Right hindlimb (tissue), 1 donor: ENCODE measurements around the gene EYS.
"Not testable (repeated sequence)": the region's sequence is repeated elsewhere in the genome, so short reads cannot be mapped to it uniquely, and the experiment has no call there.

ENCODE experiments used
- DNase-seq: peaks from one replicate; pipeline ENCODE4 v3.0.0-alpha.2; 2018

The EYS gene

GRCh38 chr6:63800386-63800785 lies 1906.6 kb downstream of the EYS start:
- not testable (repeated sequence) for DNase-seq

DNA sequence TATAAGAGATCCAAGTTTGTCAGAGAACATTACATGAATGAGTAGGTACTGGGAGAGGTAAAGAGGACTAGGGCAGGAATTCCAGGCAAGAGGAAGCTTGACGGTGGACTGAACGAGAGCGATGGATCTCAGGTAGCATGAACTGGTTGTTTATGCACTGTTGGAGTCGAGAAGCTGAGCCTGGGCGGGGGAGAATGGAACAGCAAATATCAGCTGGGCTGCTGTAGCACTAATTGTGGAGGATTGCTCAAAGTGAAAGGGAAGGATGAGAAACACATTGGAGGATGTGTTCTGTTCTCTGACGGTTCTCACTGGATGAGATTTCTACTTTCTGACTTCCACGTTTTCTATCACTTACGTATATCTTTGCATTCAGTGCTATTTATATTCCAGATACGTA lies 1907.2 kb downstream of the EYS start:
- no peak for DNase-seq

DNA sequence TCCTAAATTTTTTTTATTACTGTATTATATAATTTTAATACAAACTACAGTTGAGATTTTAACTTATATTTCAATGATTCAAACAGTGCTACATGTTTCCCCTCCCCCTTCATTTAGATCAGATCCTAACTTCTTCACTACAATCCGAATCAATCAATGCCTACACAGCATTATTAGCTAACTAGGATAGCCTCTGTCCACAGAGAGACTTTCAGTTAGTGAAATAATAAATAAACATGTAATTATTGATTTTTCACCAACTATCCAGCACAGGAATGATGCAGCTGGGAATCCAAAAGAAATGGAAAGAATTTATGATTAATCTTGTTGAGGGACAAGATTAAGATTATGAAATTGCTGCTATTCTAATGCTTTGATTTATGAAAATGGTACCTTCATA lies 1907.7 kb downstream of the EYS start:
- no peak for DNase-seq

GRCh38 chr6:63798378-63798777 lies 1908.6 kb downstream of the EYS start:
- no peak for DNase-seq

DNA sequence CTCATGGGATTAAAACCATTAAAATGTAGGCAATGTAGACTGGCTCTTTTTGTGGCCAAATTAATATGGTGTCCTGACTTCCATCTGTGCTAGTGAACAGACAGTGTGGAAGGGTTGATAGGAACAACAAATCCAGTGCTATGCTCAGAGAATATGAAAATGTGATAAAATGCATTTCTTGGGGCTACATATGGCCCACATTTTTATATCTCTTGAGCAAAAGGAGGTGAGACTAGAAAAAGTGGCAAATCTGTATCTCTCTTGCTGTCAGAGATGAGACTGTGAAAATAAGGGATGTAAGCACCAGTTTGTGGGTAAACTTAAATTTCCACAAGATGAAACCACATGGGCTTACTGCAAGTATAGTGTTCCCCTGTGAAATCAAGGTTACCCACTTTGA lies 1909.3 kb downstream of the EYS start:
- DNase-seq, result no peak

DNA sequence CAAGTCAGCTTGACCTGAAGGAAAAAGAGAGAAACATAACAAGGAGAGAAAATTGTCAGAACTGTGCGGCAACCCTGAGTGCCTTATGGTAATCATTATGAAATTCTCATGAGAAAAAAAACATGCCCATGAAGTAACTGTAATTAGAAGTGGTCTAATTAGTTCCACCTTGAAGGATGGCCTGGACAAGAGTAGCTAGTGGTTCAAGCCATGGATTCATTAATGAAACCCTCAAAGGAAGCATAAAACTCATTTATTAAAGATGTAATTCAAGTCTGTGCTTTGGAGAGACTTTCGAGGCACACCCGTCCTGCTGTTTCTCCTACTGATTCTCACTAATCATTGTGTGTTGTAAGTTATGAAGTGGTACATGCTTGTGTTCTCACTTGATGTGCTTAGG lies 1911.2 kb downstream of the EYS start:
- DNase-seq, result no peak

DNA sequence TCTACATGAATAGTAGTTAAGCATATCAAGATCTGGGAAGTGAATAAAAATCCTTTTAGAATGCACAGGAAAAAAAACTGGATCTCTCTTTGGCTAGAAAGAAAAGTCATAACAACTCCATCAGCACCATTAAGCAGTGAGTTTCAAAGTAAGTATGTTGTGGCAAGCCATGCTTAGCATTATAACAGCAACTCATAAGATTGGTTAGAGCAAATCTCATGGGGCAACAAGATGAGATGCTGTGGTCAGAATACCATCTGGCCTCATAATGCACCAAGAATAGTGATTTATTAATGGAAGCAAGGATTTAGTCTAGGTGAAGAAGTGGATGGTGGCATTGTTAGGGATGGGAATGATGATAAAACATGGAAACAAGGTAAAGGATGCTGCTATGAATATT lies 1912.0 kb downstream of the EYS start:
- no peak for DNase-seq

- no peak for DNase-seq
Observed at GRCh38 chr6:63793465-63794137, 1913.4 kb downstream of the EYS start.

- no peak for DNase-seq
Observed at GRCh38 chr6:63792736-63793464, 1914.1 kb downstream of the EYS start.

- DNase-seq, result no peak
Observed at GRCh38 chr6:63790334-63790733, 1916.7 kb downstream of the EYS start.

- DNase-seq, result no peak
Observed at GRCh38 chr6:63789699-63790098, 1917.3 kb downstream of the EYS start.

- DNase-seq, result no peak
Observed at GRCh38 chr6:63788569-63788968, 1918.5 kb downstream of the EYS start.

DNA sequence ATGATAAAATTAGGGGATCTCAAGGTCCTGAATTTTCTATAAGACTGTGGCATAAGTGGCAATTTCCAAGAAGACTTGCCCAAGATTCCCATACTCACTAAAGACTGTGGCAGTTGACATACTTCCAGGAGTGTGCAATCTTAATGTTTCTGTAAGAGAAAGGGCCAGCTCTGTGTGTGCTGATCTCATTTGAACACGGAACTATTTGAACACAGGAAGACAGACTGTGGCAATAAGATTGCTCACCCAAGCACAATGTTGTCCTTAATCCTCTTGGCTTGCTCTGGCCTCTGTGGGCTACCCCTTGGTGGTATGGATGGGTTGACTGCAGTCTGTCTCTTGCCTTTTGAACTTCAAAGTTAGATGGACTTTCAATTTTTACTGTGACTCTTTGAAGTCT lies 1920.0 kb downstream of the EYS start:
- DNase-seq, result no peak

DNA sequence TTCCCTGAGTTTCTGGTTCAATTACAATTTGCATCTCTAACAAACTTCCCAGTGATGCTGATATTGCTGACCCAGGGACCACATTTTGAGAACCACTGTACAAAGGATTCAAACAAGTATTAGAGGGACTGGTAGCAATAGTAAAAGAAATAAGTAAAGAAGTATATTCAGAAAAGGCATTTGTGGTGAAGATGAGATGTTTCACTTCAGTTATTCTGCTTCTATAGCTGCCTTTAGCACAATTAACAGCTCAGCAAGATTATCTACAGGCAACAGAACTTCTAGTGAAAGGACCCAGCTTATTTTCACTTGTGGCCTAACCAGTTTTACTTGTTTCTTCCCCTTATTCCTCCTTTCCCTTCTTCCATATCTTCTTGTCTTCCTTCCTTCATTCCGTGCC lies 1922.0 kb downstream of the EYS start:
- DNase-seq, result no peak

- no peak for DNase-seq
Observed at GRCh38 chr6:63783096-63783495, 1923.9 kb downstream of the EYS start.

DNA sequence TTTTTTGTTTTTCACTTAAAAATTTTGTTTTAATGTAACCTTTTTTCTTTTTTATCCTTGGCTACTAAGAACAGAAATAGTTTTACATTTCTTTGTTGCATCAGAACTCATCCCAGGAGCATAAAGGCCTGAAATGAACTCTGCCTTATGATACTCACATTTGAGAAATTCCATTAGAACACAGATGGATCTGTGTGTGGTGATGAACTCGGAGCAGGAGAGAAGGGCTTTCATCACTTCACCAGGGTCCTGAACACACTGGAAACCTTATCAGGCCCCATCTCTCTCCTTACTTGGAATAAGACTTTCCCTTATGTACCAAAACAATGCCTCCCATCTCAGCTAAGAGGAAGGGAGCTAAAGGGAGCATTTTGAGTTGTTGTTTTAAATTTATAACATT lies 1932.1 kb downstream of the EYS start:
- DNase-seq, result no peak

DNA sequence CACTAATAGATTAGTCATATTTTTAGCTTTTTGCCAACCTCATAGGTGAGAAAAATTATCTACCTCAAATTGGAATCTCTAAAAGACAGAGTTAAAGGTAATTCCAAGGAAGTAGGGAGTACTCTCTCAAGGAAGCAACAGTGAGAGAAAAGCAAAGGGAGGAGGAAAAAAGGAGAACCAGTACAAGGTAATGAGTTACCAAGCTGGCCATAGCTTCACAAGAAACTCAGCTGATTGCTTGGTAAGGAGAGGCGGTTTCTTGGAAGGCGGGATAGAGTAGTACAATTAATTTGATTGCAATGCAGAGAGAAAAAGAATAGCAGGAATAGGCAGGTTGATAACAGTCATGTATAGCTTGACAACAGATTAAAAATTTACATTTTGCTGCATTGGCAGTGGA lies 1933.8 kb downstream of the EYS start:
- no peak for DNase-seq

DNA sequence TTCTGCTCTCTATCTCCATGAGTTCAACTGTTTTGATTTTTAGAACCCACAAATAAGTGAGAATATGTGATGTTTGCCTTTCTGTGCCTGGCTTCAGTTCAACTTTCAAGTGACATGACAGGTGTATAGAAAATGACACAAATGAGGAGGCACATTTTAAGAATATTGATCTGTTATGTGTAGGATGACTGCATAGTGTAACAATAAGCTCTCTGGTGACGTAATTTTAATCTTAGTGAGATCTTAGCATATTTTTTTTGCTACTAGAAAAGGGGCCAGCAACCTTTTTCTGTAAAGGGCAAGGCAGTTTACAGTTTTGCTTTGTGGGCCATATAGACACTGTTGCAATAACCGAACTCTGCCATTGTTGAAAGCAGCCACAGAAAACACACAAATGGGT lies 1941.2 kb downstream of the EYS start:
- DNase-seq, result no peak

GRCh38 chr6:63764318-63764916 lies 1942.6 kb downstream of the EYS start:
- DNase-seq, result no peak

DNA sequence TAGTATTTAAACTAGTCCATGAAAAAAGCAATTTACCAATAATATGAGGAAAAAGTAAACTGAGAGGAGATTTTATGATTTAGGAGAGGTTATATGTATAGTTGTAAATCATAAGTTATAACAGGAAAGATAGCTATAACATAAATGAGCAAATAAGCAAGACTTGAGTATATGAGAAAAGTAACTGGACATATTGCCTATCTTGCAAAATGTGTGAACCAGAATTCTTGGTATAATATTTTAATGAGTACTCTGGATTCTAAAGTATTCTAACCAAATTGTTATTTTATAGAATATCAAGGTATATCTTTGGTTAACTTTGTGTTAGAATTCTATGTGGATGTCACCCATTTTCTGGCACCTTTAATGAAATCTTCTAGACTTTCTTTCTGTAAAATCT lies 1946.8 kb downstream of the EYS start:
- no peak for DNase-seq

GRCh38 chr6:63759605-63760105 lies 1947.4 kb downstream of the EYS start:
- DNase-seq, result no peak

GRCh38 chr6:63757826-63758225 lies 1949.2 kb downstream of the EYS start:
- no peak for DNase-seq

DNA sequence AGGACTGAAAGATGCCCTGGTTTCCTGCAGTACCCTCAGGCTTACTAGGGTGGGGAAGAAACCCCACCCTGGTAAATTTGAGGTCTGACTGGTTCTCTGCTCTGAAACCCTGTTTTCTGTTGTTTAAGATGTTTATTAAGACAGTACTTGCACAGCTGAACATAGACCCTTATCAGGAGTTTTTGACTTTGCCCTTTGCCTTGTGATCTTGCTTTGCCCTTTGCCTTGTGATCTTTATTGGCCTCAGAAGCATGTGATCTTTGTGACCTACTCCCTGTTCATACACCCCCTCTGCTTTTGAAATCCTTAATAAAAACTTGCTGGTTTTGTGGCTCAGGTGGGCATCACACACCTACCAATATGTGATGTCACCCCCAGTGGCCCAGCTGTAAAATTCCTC lies 1949.8 kb downstream of the EYS start:
- not testable (repeated sequence) for DNase-seq

GRCh38 chr6:63750400-63750799 lies 1956.6 kb downstream of the EYS start:
- no peak for DNase-seq
